Measurements from ENCODE around the gene UBE3C. TPM values are rescaled to one million over a fixed set of nuclear protein-coding genes. Genes with fewer than 3 reads are reported as not detected.

The UBE3C gene
- total and polyA plus RNA-seq, 2 donors (not counting 3 experiments of a cell fraction or from before 2014, with no cell fraction given): 45.1 to 77.3 TPM

GRCh38 chr7:157155959-157156358 is 17.2 kb downstream of the UBE3C start:
- FAIRE-seq: no peak
- CTCF ChIA-PET: no interaction called here
- peaks cover 12% of the 10 kb centered on the region for H4K20me1 ChIP-seq (replicated peaks; ENCODE audit: control insufficient read depth, extremely low read depth, insufficient read depth, low read length)

More at GRCh38 chr7:157155959-157156358, 17.2 kb downstream of the UBE3C start:
- BruUV-seq (replicated peaks): no TSS peak
- Histone ChIP-seq H3K9me1 (replicated peaks; ENCODE audit: control insufficient read depth, extremely low read depth, insufficient read depth, low read length) (no peaks in the 10 kb centered on the region), H3K9me3 (replicated peaks; ENCODE audit: control insufficient read depth, insufficient read depth, low read length) (no peaks in the 10 kb centered on the region), H3K4me2 (ENCODE audit: insufficient read depth, low read length) (no peak overlapping the region), H2AFZ (ENCODE audit: low read depth, low read length) (no peak overlapping the region), H3K27me3 (ENCODE audit: control insufficient read depth in 2 of 2, insufficient read depth in 2 of 2, low read length in 2 of 2) (no peaks in the 10 kb centered on the region), H3K36me3 (ENCODE audit: control insufficient read depth in 2 of 2, extremely low read depth in 1 of 2, insufficient read depth in 2 of 2, low read length in 2 of 2) (no peaks in the 10 kb centered on the region), H3K27ac (ENCODE audit: insufficient read depth, low read depth, low read length) (no peak overlapping the region), H3K4me3 (replicated peaks in 1 of 3; ENCODE audit: insufficient read depth in 1 of 3, low read depth in 1 of 3, low read length in 3 of 3) (no peak overlapping the region), H3K9ac (replicated peaks; ENCODE audit: extremely low read depth, insufficient read depth, low read length) (no peak overlapping the region), H3K4me1 (ENCODE audit: control insufficient read depth, extremely low read depth, insufficient read depth, low read length) (peaks cover 17% of the 10 kb centered on the region), H3K79me2 (ENCODE audit: control insufficient read depth, insufficient read depth, low read length) (peaks cover 95% of the 10 kb centered on the region)
- dilution Hi-C loops (cut with MboI; ENCODE audit: extremely low pct_ligation_motif_present, low sequenced_read_pairs) (no loop called here), intact Hi-C loops (cut with micrococcal nuclease) (no loop called here)
- DNase-seq (ENCODE audit: low read depth, low spot score): no peak
- TF ChIP-seq CTCF (IDR thresholded peaks at IDR 0.05; ENCODE audit: extremely low read depth in 1 of 2, insufficient read depth in 1 of 2, low read depth in 1 of 2, low read length in 2 of 2) (no peak), EZH2 (IDR thresholded peaks at IDR 0.05; ENCODE audit: borderline replicate concordance, low read depth, low read length, severe bottlenecking) (no peak), MAX (IDR thresholded peaks at IDR 0.05; ENCODE audit: insufficient read depth, insufficient read length) (no peak), POLR2A (IDR thresholded peaks at IDR 0.05; ENCODE audit: low read depth, low read length) (no peak), GATA2 (IDR thresholded peaks at IDR 0.05; ENCODE audit: insufficient read depth, insufficient read length, low read depth, low read length) (no peak), FOS (IDR thresholded peaks at IDR 0.05; ENCODE audit: borderline replicate concordance, insufficient read depth, low read length) (no peak), JUN (IDR thresholded peaks at IDR 0.05; ENCODE audit: borderline replicate concordance, insufficient read depth, insufficient read length, low read depth) (no peak), MYC (IDR thresholded peaks at IDR 0.05; ENCODE audit: low read depth, low read length) (no peak), POLR2AphosphoS5 (IDR thresholded peaks at IDR 0.05; ENCODE audit: insufficient read depth, low read depth, low read length) (no peak)
- POLR2A ChIA-PET: no interaction called here

Measured in endothelial cell of umbilical vein (primary cell).